Activated T-cell treated with anti-CD3 and anti-CD28 coated beads, Interleukin-2, amount 50 U/mL, for 4 hours (primary cell): ENCODE results near the gene TIGD4. TPM values are rescaled to one million over a fixed set of nuclear protein-coding genes. Genes with fewer than 3 reads are reported as not detected.
"Not testable (repeated sequence)": the region's sequence is repeated elsewhere in the genome, so short reads cannot be mapped to it uniquely, and the experiment has no call there.

ENCODE experiments used
- ATAC-seq, 2 donors: fragments of 200-7000 bp; cut with Tn5 transposase; one replicate each; pipeline ENCODE4 v1.10.0; 2021
- DNase-seq: peaks from one replicate; pipeline ENCODE4 v3.0.0-alpha.2; 2020
- H3K27me3 Mint-ChIP-seq: one replicate; pipeline ENCODE4 v1.8.0; 2021; ENCODE audit warnings: low read depth, mixed read lengths
- H3K36me3 Mint-ChIP-seq: one replicate; pipeline ENCODE4 v1.8.0; 2022; ENCODE audit warnings: mixed read lengths; ENCODE audit not compliant: insufficient read depth
- H3K4me1 Mint-ChIP-seq: one replicate; pipeline ENCODE4 v1.8.0; 2021; ENCODE audit warnings: low read depth, mixed read lengths
- H3K4me3 Mint-ChIP-seq: one replicate; pipeline ENCODE4 v1.8.0; 2021; ENCODE audit warnings: mild to moderate bottlenecking, moderate library complexity, mixed read lengths
- H3K9me3 Mint-ChIP-seq: one replicate; pipeline ENCODE4 v1.8.0; 2021; ENCODE audit warnings: mixed read lengths
- total RNA-seq, 3 donors: library from RNA; stranded (reverse); gene quantifications; one replicate each; pipeline ENCODE4 v1.2.1, GENCODE V29; 2021

The TIGD4 gene
- total RNA-seq, 3 donors from 2014 or later = 0.28 to 0.38 (median 0.32) TPM

DNA sequence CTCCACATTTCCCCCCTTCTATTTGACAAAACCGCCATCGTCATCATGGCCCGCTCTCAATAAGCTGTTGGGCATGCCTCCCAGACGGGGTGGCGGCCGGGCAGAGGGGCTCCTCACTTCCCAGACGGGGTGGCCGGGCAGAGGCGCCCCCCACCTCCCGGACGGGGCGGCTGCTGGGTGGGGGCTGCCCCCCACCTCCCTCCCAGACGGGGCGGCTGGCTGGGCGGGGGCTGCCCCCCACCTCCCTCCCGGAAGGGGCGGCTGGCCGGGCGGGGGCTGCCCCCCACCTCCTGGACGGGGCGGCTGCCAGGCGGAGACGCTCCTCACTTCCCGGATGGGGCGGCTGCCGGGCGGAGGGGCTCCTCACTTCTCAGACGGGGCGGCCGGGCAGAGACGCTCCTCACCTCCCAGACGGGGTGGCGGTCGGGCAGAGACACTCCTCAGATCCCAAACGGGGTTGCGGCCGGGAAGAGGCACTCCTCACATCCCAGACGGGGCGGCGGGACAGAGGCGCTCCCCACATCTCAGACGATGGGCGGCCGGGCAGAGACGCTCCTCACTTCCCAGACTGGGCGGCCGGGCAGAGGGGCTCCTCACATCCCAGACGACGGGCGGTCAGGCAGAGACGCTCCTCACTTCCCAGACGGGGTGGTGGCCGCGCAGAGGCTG, 14.3 kb downstream of the TIGD4 start:
- H3K4me1 Mint-ChIP-seq, ATAC-seq, DNase-seq, H3K27me3 Mint-ChIP-seq, H3K4me3 Mint-ChIP-seq, H3K36me3 Mint-ChIP-seq, H3K9me3 Mint-ChIP-seq: not testable (repeated sequence)

DNA sequence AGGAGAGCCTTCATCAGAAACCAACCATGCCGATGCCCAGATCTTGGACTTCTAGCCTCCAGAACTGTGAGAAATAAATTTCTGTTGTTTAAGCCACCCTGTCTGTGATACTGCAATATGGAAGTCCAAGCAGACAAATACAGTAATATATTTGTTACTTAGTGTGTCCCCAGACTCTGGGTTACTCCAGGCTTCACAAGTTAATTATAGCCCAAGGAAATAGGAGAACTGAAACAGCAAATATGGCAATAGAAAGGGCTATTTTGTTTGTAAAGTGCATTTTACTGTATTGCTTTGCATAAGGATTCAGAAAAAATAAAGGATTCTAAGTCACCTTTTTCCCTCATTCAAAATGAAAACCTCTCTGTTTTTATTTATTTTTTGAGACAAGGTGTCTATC, 15.7 kb downstream of the TIGD4 start:
- DNase-seq (no peak), ATAC-seq (no peak)
- H3K4me1 Mint-ChIP-seq = no peaks in the 10 kb centered on the region

DNA sequence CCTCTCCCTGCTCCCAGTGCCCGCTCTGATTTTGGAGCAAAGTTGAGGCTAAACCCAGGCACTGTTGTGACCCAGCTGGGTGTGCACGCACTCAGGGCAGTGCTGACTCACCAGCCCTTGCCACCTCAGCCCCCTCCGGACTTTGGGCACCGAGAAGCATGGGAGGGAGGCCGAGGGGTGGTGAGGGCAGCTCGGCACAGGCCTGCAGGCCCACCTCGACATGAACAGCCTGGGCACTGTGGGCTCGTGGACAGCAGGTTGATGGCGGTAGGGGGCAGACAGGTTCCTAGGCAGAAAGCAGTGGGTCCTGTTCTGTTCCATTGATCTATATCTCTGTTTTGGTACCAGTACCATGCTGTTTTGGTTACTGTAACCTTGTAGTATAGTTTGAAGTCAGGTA, 30.9 kb downstream of the TIGD4 start:
- Mint-ChIP-seq H3K4me3 (no peak overlapping the region), H3K27me3 (no peaks in the 10 kb centered on the region), H3K4me1 (no peaks in the 10 kb centered on the region), H3K36me3 (no peaks in the 10 kb centered on the region), H3K9me3 (no peaks in the 10 kb centered on the region)
- ATAC-seq (no peak), DNase-seq (no peak)

More for the DNA sequence above, 15.7 kb downstream of the TIGD4 start:
- H3K36me3 Mint-ChIP-seq = no peaks in the 10 kb centered on the region
- H3K4me3 Mint-ChIP-seq = no peak overlapping the region
- peaks cover 9% of the 10 kb centered on the region for H3K27me3 Mint-ChIP-seq
- no peaks in the 10 kb centered on the region for H3K9me3 Mint-ChIP-seq

DNA sequence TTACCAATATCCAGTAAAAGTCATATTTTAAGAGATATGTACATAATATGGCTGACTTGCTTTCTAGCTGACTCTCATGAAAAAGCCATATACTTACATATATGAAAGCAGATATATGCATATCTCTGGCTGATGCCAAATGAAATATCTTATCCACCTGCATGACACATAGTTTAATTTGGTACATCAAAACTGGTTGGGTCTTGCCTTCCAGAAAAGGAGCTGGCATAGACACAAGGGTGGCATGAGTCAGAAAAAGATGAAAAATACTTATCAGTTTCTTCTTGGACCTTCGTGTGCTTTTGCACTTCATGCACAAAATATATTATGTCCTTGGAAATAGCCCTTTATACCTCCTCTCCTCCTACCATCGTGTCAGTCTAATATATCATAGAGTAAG, 32.1 kb downstream of the TIGD4 start:
- Mint-ChIP-seq H3K9me3 (no peaks in the 10 kb centered on the region), H3K4me3 (no peak overlapping the region), H3K4me1 (no peaks in the 10 kb centered on the region), H3K36me3 (no peaks in the 10 kb centered on the region), H3K27me3 (no peaks in the 10 kb centered on the region)
- ATAC-seq (no peak), DNase-seq (no peak)

DNA sequence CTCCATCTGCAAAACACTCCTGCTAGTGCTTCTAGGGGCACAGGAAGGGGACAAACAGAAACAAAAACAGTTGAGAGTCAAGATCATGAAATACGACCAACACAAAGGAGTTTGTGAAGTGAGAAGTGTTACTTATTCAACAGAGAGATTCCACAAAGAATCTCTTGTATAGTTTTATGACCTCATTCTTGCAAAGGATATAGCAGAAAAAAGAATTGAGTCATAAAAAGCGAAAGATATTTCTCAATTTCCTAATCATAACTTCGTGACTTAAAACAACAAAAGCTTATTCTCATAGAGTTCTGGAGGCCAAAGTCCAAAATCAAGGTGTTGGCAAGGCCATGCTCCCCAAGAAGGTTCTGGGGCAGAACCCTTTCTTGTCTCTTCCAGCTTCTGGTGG, 40.7 kb downstream of the TIGD4 start:
- DNase-seq (no peak), ATAC-seq (no peak)
- H3K27me3 Mint-ChIP-seq = peaks cover 3% of the 10 kb centered on the region
- H3K4me1 Mint-ChIP-seq = no peaks in the 10 kb centered on the region
- H3K9me3 Mint-ChIP-seq = no peaks in the 10 kb centered on the region
- no peaks in the 10 kb centered on the region for H3K36me3 Mint-ChIP-seq
- H3K4me3 Mint-ChIP-seq = no peak overlapping the region

GRCh38 chr4:152735906-152736305, 43.6 kb downstream of the TIGD4 start:
- H3K4me1 Mint-ChIP-seq = no peaks in the 10 kb centered on the region
- no peak for DNase-seq
- no peak overlapping the region for H3K4me3 Mint-ChIP-seq
- no peak for ATAC-seq
- peaks cover 3% of the 10 kb centered on the region for H3K27me3 Mint-ChIP-seq
- H3K36me3 Mint-ChIP-seq = no peaks in the 10 kb centered on the region
- no peaks in the 10 kb centered on the region for H3K9me3 Mint-ChIP-seq

DNA sequence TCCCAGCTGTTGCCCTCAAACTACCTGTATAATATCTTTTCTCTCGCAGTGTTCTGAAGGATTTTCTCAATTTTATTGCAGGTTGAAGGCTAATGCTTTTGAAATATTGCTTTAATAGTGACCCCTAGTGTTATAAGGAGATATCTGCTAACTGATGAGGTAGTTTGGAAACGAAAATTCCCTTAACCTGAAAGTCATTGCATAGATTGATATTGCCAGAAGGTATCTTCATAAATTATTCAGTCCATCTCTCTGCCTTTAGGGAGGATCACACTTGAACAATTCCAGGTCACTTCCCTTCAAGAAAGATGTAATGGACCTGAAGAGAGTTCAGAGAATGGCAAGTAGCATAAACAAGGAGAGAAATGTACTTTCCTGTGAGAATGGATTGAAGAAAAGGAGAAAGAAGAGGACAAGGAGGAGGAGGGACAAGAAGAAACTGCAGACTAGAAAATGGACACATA, 44.1 kb downstream of the TIGD4 start:
- Mint-ChIP-seq H3K27me3 (peaks cover 3% of the 10 kb centered on the region), H3K36me3 (no peaks in the 10 kb centered on the region), H3K4me1 (no peaks in the 10 kb centered on the region), H3K4me3 (no peak overlapping the region), H3K9me3 (no peaks in the 10 kb centered on the region)
- DNase-seq (no peak), ATAC-seq (no peak)

- Mint-ChIP-seq H3K36me3 (no peaks in the 10 kb centered on the region), H3K27me3 (peaks cover 3% of the 10 kb centered on the region), H3K9me3 (no peaks in the 10 kb centered on the region), H3K4me1 (no peaks in the 10 kb centered on the region), H3K4me3 (no peak overlapping the region)
- no peak for DNase-seq
- no peak for ATAC-seq
Measured at GRCh38 chr4:152734699-152735050, 44.9 kb downstream of the TIGD4 start.

DNA sequence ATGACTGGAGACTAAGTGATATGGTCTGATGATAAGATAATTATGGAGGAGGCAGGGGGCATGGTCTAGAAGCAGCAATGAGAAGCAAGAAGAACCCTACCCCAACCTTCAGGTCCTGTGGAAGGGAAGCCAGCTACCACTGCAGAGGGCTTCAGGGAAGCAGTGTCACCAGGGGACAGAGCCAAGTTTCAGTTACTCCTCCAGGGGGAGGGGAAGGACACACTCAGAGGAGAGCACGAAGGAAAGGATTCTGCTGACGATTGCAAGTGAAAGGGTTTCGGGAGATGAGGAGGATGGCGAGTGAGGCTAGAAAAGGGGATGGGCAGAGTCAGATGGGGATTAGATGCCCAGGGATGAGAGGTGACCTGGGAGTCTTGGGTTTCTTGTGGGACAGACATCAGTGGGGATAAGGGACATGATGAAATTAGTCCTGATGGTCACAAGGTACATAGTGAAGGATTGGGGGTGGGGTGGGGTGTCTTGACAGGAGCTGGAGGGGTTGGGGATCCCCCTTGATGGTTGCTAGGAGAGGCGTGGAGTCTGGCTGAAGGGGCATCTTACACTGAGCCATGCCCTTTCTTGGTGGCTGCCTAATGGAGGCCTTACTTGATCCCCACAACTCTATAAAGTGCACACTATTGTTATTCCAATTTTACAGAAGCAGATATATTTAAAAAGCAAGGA, 45.4 kb downstream of the TIGD4 start:
- H3K4me1 Mint-ChIP-seq = no peaks in the 10 kb centered on the region
- no peaks in the 10 kb centered on the region for H3K36me3 Mint-ChIP-seq
- ATAC-seq (no peak), DNase-seq (no peak)
- peaks cover 3% of the 10 kb centered on the region for H3K27me3 Mint-ChIP-seq
- no peaks in the 10 kb centered on the region for H3K9me3 Mint-ChIP-seq
- H3K4me3 Mint-ChIP-seq = no peak overlapping the region

- no peaks in the 10 kb centered on the region for H3K9me3 Mint-ChIP-seq
- no peak overlapping the region for H3K4me3 Mint-ChIP-seq
- H3K36me3 Mint-ChIP-seq = no peaks in the 10 kb centered on the region
- no peak for ATAC-seq
- no peaks in the 10 kb centered on the region for H3K4me1 Mint-ChIP-seq
- no peak for DNase-seq
- peaks cover 8% of the 10 kb centered on the region for H3K27me3 Mint-ChIP-seq
Measured at GRCh38 chr4:152731997-152732396, 47.5 kb downstream of the TIGD4 start.

- Mint-ChIP-seq H3K4me1 (no peaks in the 10 kb centered on the region), H3K36me3 (no peaks in the 10 kb centered on the region), H3K4me3 (no peak overlapping the region), H3K9me3 (no peaks in the 10 kb centered on the region), H3K27me3 (peaks cover 5% of the 10 kb centered on the region)
- ATAC-seq = no peak
- no peak for DNase-seq
Measured at GRCh38 chr4:152729466-152729865, 50.1 kb downstream of the TIGD4 start.

DNA sequence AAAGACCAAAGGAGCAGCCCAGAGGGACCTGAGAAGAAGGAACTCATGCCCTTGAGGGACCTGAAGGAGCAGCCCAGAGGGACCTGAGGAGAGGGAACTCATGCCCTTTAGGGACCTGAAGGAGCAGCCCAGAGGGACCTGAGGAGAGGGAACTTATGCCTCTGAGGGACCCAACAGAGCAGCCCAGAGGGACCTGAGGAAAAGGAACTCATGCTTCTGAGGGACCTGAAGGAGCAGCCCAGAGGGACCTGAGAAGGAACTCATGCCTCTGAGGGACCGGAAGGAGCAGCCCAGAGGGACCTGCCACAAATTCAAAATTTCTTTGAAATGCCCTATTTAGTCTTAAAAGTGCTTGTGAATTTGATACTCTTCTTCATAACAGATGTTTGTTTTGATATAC, 51.2 kb downstream of the TIGD4 start:
- H3K36me3 Mint-ChIP-seq = no peaks in the 10 kb centered on the region
- DNase-seq (no peak), ATAC-seq (no peak)
- no peaks in the 10 kb centered on the region for H3K9me3 Mint-ChIP-seq
- H3K27me3 Mint-ChIP-seq = peaks cover 5% of the 10 kb centered on the region
- no peaks in the 10 kb centered on the region for H3K4me1 Mint-ChIP-seq
- H3K4me3 Mint-ChIP-seq = no peak overlapping the region

- DNase-seq = no peak
- Mint-ChIP-seq H3K9me3 (peaks cover 3% of the 10 kb centered on the region), H3K27me3 (peaks cover 5% of the 10 kb centered on the region), H3K36me3 (no peaks in the 10 kb centered on the region), H3K4me3 (no peak overlapping the region), H3K4me1 (no peaks in the 10 kb centered on the region)
- ATAC-seq = no peak
Measured at GRCh38 chr4:152727784-152728183, 51.7 kb downstream of the TIGD4 start.

DNA sequence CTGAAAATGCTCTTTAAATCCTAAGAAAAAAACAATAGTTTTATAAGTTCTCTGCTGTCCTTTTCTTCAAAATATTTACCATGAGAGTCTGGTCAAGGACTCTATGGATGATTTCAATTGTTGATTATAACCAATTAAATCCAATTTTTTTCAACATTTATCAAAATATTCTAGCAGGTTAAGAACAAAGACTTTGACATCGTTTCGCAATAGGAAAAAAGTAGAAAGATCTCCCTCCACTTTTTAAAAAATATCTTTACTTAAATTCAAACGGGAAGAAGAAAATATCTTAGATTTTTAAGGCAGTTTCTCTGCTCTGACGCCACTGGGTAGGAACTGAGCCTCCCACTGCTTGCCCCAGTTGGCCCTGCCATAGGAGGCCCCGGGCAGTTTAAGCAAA, 55.0 kb downstream of the TIGD4 start:
- H3K27me3 Mint-ChIP-seq = peaks cover 5% of the 10 kb centered on the region
- no peaks in the 10 kb centered on the region for H3K36me3 Mint-ChIP-seq
- H3K4me3 Mint-ChIP-seq = no peak overlapping the region
- peaks cover 3% of the 10 kb centered on the region for H3K9me3 Mint-ChIP-seq
- no peak for DNase-seq
- ATAC-seq = no peak
- no peaks in the 10 kb centered on the region for H3K4me1 Mint-ChIP-seq

DNA sequence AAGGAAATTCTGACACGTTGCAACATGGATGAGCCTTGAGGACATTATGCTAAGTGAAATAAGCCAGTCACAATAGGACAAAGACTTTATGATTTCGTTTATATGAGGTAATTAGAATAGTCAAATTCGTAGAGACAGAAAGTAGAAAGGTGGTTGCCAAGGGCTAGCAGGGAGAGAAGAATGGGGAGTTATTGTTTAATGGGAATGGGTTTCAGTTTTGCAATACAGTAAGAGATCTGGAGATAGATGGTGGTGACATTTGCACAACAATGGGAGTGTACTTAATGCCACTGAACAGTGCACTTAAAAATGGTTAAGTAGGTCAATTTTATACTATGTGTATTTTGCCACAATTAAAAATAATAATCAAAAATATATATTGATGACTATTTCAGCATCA, 56.3 kb downstream of the TIGD4 start:
- Mint-ChIP-seq H3K4me3 (no peak overlapping the region), H3K27me3 (peaks cover 5% of the 10 kb centered on the region), H3K9me3 (peaks cover 3% of the 10 kb centered on the region), H3K36me3 (no peaks in the 10 kb centered on the region), H3K4me1 (no peaks in the 10 kb centered on the region)
- DNase-seq (no peak), ATAC-seq (no peak)
